Tibial artery (tissue), 4 donors: ENCODE data around the gene TACO1.

Source experiments
- DNase-seq, 2 donors: peaks; one replicate each; pipeline ENCODE4 v3.0.0-alpha.2; 2019
- H3K27ac ChIP-seq, 2 donors: fragments of 200-600 bp; sonication (generic) in 1 of 2; 1 replicate in 1 of 2; 2 replicates in 1 of 2; pipeline ENCODE4 v1.5.1; 2018 to 2019; ENCODE audit warnings: mild to moderate bottlenecking in 1 of 2
- H3K27me3 ChIP-seq, 2 donors: fragments of 200-600 bp; sonication (generic) in 1 of 2; one replicate each; pipeline versions ENCODE4 v1.5.1 to v1.6.0; 2016 to 2019
- H3K36me3 ChIP-seq, 3 donors: fragments of 200-600 bp; sonication (generic) in 2 of 3; one replicate each; pipeline ENCODE4 v1.5.1; 2016 to 2019; ENCODE audit warnings: mild to moderate bottlenecking in 2 of 3
- H3K4me1 ChIP-seq, 4 donors: fragments of 200-600 bp; sonication (generic) in 2 of 4; 1 replicate in 3 of 4; 2 replicates in 1 of 4; pipeline ENCODE4 v1.5.1; 2016 to 2019
- H3K4me3 ChIP-seq, 2 donors: fragments of 200-600 bp; sonication (generic) in 1 of 2; 1 replicate in 1 of 2; 2 replicates in 1 of 2; pipeline ENCODE4 v1.5.1; 2018 to 2019; ENCODE audit warnings: mild to moderate bottlenecking in 2 of 2
- H3K9me3 ChIP-seq, 3 donors: fragments of 200-600 bp; sonication (generic) in 1 of 3; one replicate each; pipeline ENCODE4 v1.5.1; 2016 to 2019
- CTCF ChIP-seq, 2 experiments: fragments of 200-600 bp in 1 of 2; fragments of 450-650 bp in 1 of 2; IDR thresholded peaks; one replicate each; pipeline ENCODE4 v1.5.1; 2017 to 2019; ENCODE audit warnings: antibody characterized with exemption in 2 of 2, mild to moderate bottlenecking in 1 of 2, moderate library complexity in 1 of 2
- intact Hi-C: fragments of 100-400 bp; cut with DNase I; formaldehyde crosslinking; loops from one replicate; pipeline ENCODE4 v1.15.0; 2023; ENCODE audit warnings: low total_unique reads

The TACO1 gene

GRCh38 chr17:63639125-63639524 is 38.4 kb downstream of the TACO1 start:
- no peaks in the 10 kb centered on the region for H3K4me1 ChIP-seq
- H3K9me3 ChIP-seq: no peaks in the 10 kb centered on the region
- H3K4me3 ChIP-seq: no peak overlapping the region
- no peak for DNase-seq
- peaks cover 38 to 51% (median 47%) of the 10 kb centered on the region in 3 donors for H3K36me3 ChIP-seq
- no peaks in the 10 kb centered on the region for H3K27me3 ChIP-seq
- no peak for TF ChIP-seq CTCF (IDR thresholded peaks at IDR 0.05)
- no peak overlapping the region for H3K27ac ChIP-seq
- intact Hi-C loops: no loop called here

- H3K36me3 ChIP-seq: peaks cover 31 to 42% (median 39%) of the 10 kb centered on the region in 3 donors
- no peaks in the 10 kb centered on the region for H3K9me3 ChIP-seq
- no peak for DNase-seq
- H3K27ac ChIP-seq: no peak overlapping the region
- intact Hi-C loops: no loop called here
- no peaks in the 10 kb centered on the region for H3K4me1 ChIP-seq
- no peak overlapping the region for H3K4me3 ChIP-seq
- TF ChIP-seq CTCF (IDR thresholded peaks at IDR 0.05): no peak
- no peaks in the 10 kb centered on the region for H3K27me3 ChIP-seq
Observed at GRCh38 chr17:63640038-63640437, 39.3 kb downstream of the TACO1 start.

- Histone ChIP-seq H3K9me3 (no peaks in the 10 kb centered on the region), H3K27ac (no peak overlapping the region), H3K27me3 (no peaks in the 10 kb centered on the region), H3K4me1 (peaks cover 0 to 11% (median 0%) of the 10 kb centered on the region in 4 donors), H3K4me3 (no peak overlapping the region), H3K36me3 (peaks cover 28 to 35% (median 29%) of the 10 kb centered on the region in 3 donors)
- intact Hi-C loops: no loop called here
- DNase-seq: peak; percentile 70 to 71
- TF ChIP-seq CTCF (IDR thresholded peaks at IDR 0.05): no peak
Observed at GRCh38 chr17:63641692-63642448, 41.2 kb downstream of the TACO1 start.

GRCh38 chr17:63644846-63645245 is 44.2 kb downstream of the TACO1 start:
- Histone ChIP-seq H3K4me3 (no peak overlapping the region), H3K4me1 (peaks cover 0 to 21% (median 0%) of the 10 kb centered on the region in 4 donors), H3K27ac (no peak overlapping the region), H3K27me3 (no peaks in the 10 kb centered on the region), H3K36me3 (peaks cover 24 to 44% (median 29%) of the 10 kb centered on the region in 3 donors), H3K9me3 (no peaks in the 10 kb centered on the region)
- intact Hi-C loops: no loop called here
- no peak for DNase-seq
- TF ChIP-seq CTCF (IDR thresholded peaks at IDR 0.05): no peak

GRCh38 chr17:63645775-63646487 is 45.2 kb downstream of the TACO1 start:
- TF ChIP-seq CTCF (IDR thresholded peaks at IDR 0.05): no peak
- no peaks in the 10 kb centered on the region for H3K9me3 ChIP-seq
- no peak for DNase-seq
- no peak overlapping the region for H3K27ac ChIP-seq
- H3K4me1 ChIP-seq: peaks cover 0 to 21% (median 0%) of the 10 kb centered on the region in 4 donors
- H3K36me3 ChIP-seq: peaks cover 25 to 55% (median 29%) of the 10 kb centered on the region in 3 donors
- intact Hi-C loops: no loop called here
- H3K27me3 ChIP-seq: no peaks in the 10 kb centered on the region
- H3K4me3 ChIP-seq: no peak overlapping the region
